Liver (tissue), 9 donors: ENCODE results near the gene CCDC92. TPM values are rescaled to one million over a fixed set of nuclear protein-coding genes. Genes with fewer than 3 reads are reported as not detected.

Experiments
- DNase-seq: peaks from one replicate; pipeline ENCODE4 v3.0.0-alpha.2; 2017; ENCODE audit warnings: low spot score
- H3K27ac ChIP-seq, 2 donors: one replicate each; pipeline ENCODE4 v1.7.0; 2013; ENCODE audit warnings: inconsistent platforms in 2 of 2, low read length in 2 of 2, control low read depth in 1 of 2, low read depth in 1 of 2, mild to moderate bottlenecking in 1 of 2
- H3K27me3 ChIP-seq, 4 donors: one replicate each; pipeline versions ENCODE4 v1.6.1 to v1.7.0; 2013; ENCODE audit warnings: low read length in 3 of 4, inconsistent platforms in 1 of 4, mild to moderate bottlenecking in 1 of 4, moderate library complexity in 1 of 4; ENCODE audit not compliant: control insufficient read depth in 4 of 4, insufficient read depth in 4 of 4
- H3K36me3 ChIP-seq, 4 donors: one replicate each; pipeline versions ENCODE4 v1.6.1 to v1.7.0; 2013; ENCODE audit warnings: low read length in 3 of 4, mild to moderate bottlenecking in 3 of 4, low read depth in 1 of 4, moderate library complexity in 1 of 4; ENCODE audit not compliant: control insufficient read depth in 4 of 4, insufficient read depth in 3 of 4
- H3K4me1 ChIP-seq, 4 donors: one replicate each; pipeline versions ENCODE4 v1.6.1 to v1.7.0; 2013; ENCODE audit warnings: low read length in 3 of 4, mild to moderate bottlenecking in 3 of 4, moderate library complexity in 1 of 4; ENCODE audit not compliant: control insufficient read depth in 4 of 4, insufficient read depth in 4 of 4
- H3K4me3 ChIP-seq, 3 donors: one replicate each; pipeline versions ENCODE4 v1.6.1 to v1.7.0; 2013; ENCODE audit warnings: low read length in 3 of 3, control low read depth in 1 of 3, low read depth in 1 of 3, mild to moderate bottlenecking in 1 of 3
- H3K9ac ChIP-seq, 2 donors: one replicate each; pipeline ENCODE4 v1.7.0; 2013; ENCODE audit warnings: low read length in 2 of 2, mild to moderate bottlenecking in 2 of 2, moderate library complexity in 2 of 2, control low read depth in 1 of 2, low read depth in 1 of 2
- H3K9me3 ChIP-seq, 4 donors: one replicate each; pipeline versions ENCODE4 v1.6.1 to v1.7.0; 2013; ENCODE audit warnings: low read length in 3 of 4; ENCODE audit not compliant: control insufficient read depth in 4 of 4
- ATF3 ChIP-seq: IDR thresholded peaks from 2 replicates; pipeline ENCODE4 v1.6.1; 2016; ENCODE audit warnings: antibody characterized with exemption
- CTCF ChIP-seq: fragments of 150-350 bp; IDR thresholded peaks from 2 replicates; pipeline ENCODE4 v1.5.1; 2017; ENCODE audit warnings: improper control_type of control experiment, low read depth, low read length; ENCODE audit not compliant: missing input control
- EGR1 ChIP-seq, 2 donors: IDR thresholded peaks; 2 replicates each; pipeline ENCODE4 v1.6.1; 2016 to 2018; ENCODE audit warnings: antibody characterized with exemption in 2 of 2, low read depth in 2 of 2
- FOXA1 ChIP-seq: IDR thresholded peaks from 2 replicates; pipeline ENCODE4 v1.6.1; 2016; ENCODE audit warnings: antibody characterized with exemption
- GABPA ChIP-seq, 2 donors: IDR thresholded peaks in 1 of 2; conservative IDR thresholded peaks in 1 of 2; 2 replicates each; pipeline ENCODE4 v1.6.1; 2016; ENCODE audit warnings: antibody characterized with exemption in 2 of 2, mild to moderate bottlenecking in 1 of 2, moderate library complexity in 1 of 2
- HNF4A ChIP-seq, 2 donors: conservative IDR thresholded peaks; 2 replicates each; pipeline ENCODE4 v1.6.1; 2016; ENCODE audit warnings: antibody characterized with exemption in 2 of 2, mild to moderate bottlenecking in 2 of 2
- HNF4G ChIP-seq: IDR thresholded peaks from 2 replicates; pipeline ENCODE4 v1.6.1; 2016; ENCODE audit warnings: antibody characterized with exemption
- JUND ChIP-seq, 2 donors: IDR thresholded peaks; 2 replicates each; pipeline ENCODE4 v1.6.1; 2016; ENCODE audit warnings: antibody characterized with exemption in 2 of 2
- MAX ChIP-seq: IDR thresholded peaks from 2 replicates; pipeline ENCODE4 v1.6.1; 2016; ENCODE audit warnings: antibody characterized with exemption
- NR2F2 ChIP-seq: IDR thresholded peaks from 2 replicates; pipeline ENCODE4 v1.6.1; 2016; ENCODE audit warnings: antibody characterized with exemption
- RAD21 ChIP-seq, 2 donors: IDR thresholded peaks; 2 replicates each; pipeline ENCODE4 v1.6.1; 2016; ENCODE audit warnings: antibody characterized with exemption in 2 of 2, mild to moderate bottlenecking in 2 of 2
- RXRA ChIP-seq, 2 donors: IDR thresholded peaks; 2 replicates each; pipeline ENCODE4 v1.6.1; 2017 to 2018; ENCODE audit warnings: antibody characterized with exemption in 2 of 2, mild to moderate bottlenecking in 1 of 2
- SP1 ChIP-seq: IDR thresholded peaks from 2 replicates; pipeline ENCODE4 v1.6.1; 2018; ENCODE audit warnings: antibody characterized with exemption, mild to moderate bottlenecking
- TAF1 ChIP-seq: conservative IDR thresholded peaks from 2 replicates; pipeline ENCODE4 v1.6.1; 2016; ENCODE audit warnings: antibody characterized with exemption, mild to moderate bottlenecking
- YY1 ChIP-seq: IDR thresholded peaks from 2 replicates; pipeline ENCODE4 v1.6.1; 2016; ENCODE audit warnings: antibody characterized with exemption, mild to moderate bottlenecking
- ZBTB33 ChIP-seq: IDR thresholded peaks from 2 replicates; pipeline ENCODE4 v1.6.1; 2016; ENCODE audit warnings: antibody characterized with exemption
- WGBS: extraction: QIAGEN DNeasy Blood & Tissue Kit; methylation state at CpG from one replicate; pipeline ENCODE4 v1.1.7; 2013; 5-methylcytosine and 5-hydroxymethylcytosine counted together
- polyA plus RNA-seq, 2 donors: library from polyadenylated mRNA; stranded (reverse) in 1 of 2; unstranded in 1 of 2; fragments of 200-250 nt in 1 of 2; fragments of >200 nt in 1 of 2; fragmentation: Nextera tagmentation in 1 of 2; extraction: Ambion mirVana in 1 of 2; gene quantifications; one replicate each; pipeline versions ENCODE4 v1.2.1 to v1.2.3, GENCODE V29; 2013 to 2015
- total RNA-seq, 2 donors: library from RNA; depleted of rRNA; stranded (reverse); fragments of >200 nt; gene quantifications; one replicate each; pipeline ENCODE4 v1.2.3, GENCODE V29; 2014
- donor health status: healthy.
- donor health status: healthy.
- donor health status: healthy.
- donor health status: healthy.
- donor health status: healthy.

The CCDC92 gene
- total and polyA plus RNA-seq, 4 donors, result 2.1 to 14.6 (median 9.3) TPM

- Histone ChIP-seq H3K4me1 (no peaks in the 10 kb centered on the region), H3K9me3 (no peaks in the 10 kb centered on the region), H3K4me3 (no peak overlapping the region), H3K9ac (no peak overlapping the region), H3K36me3 (no peaks in the 10 kb centered on the region), H3K27me3 (no peaks in the 10 kb centered on the region), H3K27ac (no peak overlapping the region)
- no peak for TF ChIP-seq RXRA (IDR thresholded peaks at IDR 0.05)
- no peak for TF ChIP-seq HNF4G
- no peak for TF ChIP-seq JUND (IDR thresholded peaks at IDR 0.05)
- TF ChIP-seq RAD21 (IDR thresholded peaks at IDR 0.05), result no peak
- TF ChIP-seq EGR1 (IDR thresholded peaks at IDR 0.05; ENCODE audit: low read depth in 2 of 2), result no peak
- no peak for TF ChIP-seq TAF1
- TF ChIP-seq CTCF, result no peak
- TF ChIP-seq ATF3, result no peak
- TF ChIP-seq MAX, result no peak
- no peak for TF ChIP-seq HNF4A (conservative IDR thresholded peaks at IDR 0.05)
- no peak for TF ChIP-seq SP1
- TF ChIP-seq GABPA (IDR thresholded peaks at IDR 0.05 in 1 of 2, conservative IDR thresholded peaks at IDR 0.05 in 1 of 2), result no peak
- no peak for TF ChIP-seq ZBTB33
- DNase-seq, result no peak
- WGBS, result 80% methylated on average over 3 of the region's 3 CpGs
These were observed 52.7 kb downstream of the CCDC92 start for GRCh38 chr12:123919980-123920360.

- WGBS, result 90% methylated on average over 19 of the region's 19 CpGs
- no peak for DNase-seq
These were observed 55.2 kb downstream of the CCDC92 start for GRCh38 chr12:123917337-123917850.

More at GRCh38 chr12:123917337-123917850, 55.2 kb downstream of the CCDC92 start:
- TF ChIP-seq TAF1, result no peak
- no peak for TF ChIP-seq MAX
- TF ChIP-seq GABPA (IDR thresholded peaks at IDR 0.05 in 1 of 2, conservative IDR thresholded peaks at IDR 0.05 in 1 of 2), result no peak
- TF ChIP-seq NR2F2, result no peak
- TF ChIP-seq ZBTB33, result no peak
- TF ChIP-seq ATF3, result no peak
- no peak for TF ChIP-seq SP1
- TF ChIP-seq CTCF, result no peak
- TF ChIP-seq EGR1 (IDR thresholded peaks at IDR 0.05; ENCODE audit: low read depth in 2 of 2), result no peak
- TF ChIP-seq JUND (IDR thresholded peaks at IDR 0.05), result no peak
- TF ChIP-seq YY1, result no peak
- TF ChIP-seq HNF4G, result no peak
- no peak for TF ChIP-seq RXRA (IDR thresholded peaks at IDR 0.05)
- no peak for TF ChIP-seq FOXA1
- no peak for TF ChIP-seq HNF4A (conservative IDR thresholded peaks at IDR 0.05)
- no peaks in the 10 kb centered on the region for H3K36me3 ChIP-seq
- no peaks in the 10 kb centered on the region for H3K27me3 ChIP-seq
- no peaks in the 10 kb centered on the region for H3K9me3 ChIP-seq
- no peak overlapping the region for H3K4me3 ChIP-seq
- H3K9ac ChIP-seq, result no peak overlapping the region
- H3K4me1 ChIP-seq, result no peaks in the 10 kb centered on the region
- H3K27ac ChIP-seq, result no peak overlapping the region
